Testis (tissue), 2 donors: ENCODE measurements around the gene DDX23.

Experiments
- POLR2A ChIP-seq: fragments of 450-650 bp; IDR thresholded peaks from one replicate; pipeline ENCODE4 v1.6.1; 2017; ENCODE audit warnings: antibody characterized with exemption, mild to moderate bottlenecking, moderate library complexity
- TF ChIP-seq, protein P1 (sequence below), 3 experiments: fragments of 450-650 bp in 2 of 3; fragments of 200-600 bp in 1 of 3; sonication (generic) in 1 of 3; IDR thresholded peaks; one replicate each; pipeline ENCODE4 v1.5.1; 2016 to 2019; ENCODE audit warnings: antibody characterized with exemption in 3 of 3, mild to moderate bottlenecking in 2 of 3, moderate library complexity in 1 of 3

DNA sequence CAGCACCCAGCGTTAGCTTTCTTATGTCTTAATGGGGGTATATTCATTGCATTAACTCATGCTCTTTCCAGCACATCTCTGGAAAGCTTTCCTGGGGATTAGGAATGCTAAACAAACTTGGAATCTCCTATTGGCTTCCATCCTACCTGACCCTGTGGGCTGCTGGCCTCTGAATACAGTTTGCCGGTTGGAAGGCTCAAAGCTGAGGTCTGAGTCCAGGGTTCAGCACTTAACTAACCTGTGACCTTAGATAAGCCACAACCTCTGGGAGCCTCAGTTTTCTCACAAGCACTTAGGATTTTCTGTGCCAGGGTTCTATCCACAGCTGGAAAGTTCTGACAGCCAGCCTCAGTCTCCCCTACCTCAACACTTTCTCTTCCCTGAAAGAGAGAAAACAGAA lies 26.6 kb upstream of the DDX23 start:
- TF ChIP-seq, protein P1, sequence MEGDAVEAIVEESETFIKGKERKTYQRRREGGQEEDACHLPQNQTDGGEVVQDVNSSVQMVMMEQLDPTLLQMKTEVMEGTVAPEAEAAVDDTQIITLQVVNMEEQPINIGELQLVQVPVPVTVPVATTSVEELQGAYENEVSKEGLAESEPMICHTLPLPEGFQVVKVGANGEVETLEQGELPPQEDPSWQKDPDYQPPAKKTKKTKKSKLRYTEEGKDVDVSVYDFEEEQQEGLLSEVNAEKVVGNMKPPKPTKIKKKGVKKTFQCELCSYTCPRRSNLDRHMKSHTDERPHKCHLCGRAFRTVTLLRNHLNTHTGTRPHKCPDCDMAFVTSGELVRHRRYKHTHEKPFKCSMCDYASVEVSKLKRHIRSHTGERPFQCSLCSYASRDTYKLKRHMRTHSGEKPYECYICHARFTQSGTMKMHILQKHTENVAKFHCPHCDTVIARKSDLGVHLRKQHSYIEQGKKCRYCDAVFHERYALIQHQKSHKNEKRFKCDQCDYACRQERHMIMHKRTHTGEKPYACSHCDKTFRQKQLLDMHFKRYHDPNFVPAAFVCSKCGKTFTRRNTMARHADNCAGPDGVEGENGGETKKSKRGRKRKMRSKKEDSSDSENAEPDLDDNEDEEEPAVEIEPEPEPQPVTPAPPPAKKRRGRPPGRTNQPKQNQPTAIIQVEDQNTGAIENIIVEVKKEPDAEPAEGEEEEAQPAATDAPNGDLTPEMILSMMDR (IDR thresholded peaks at IDR 0.05) = no peak
- no peak for TF ChIP-seq POLR2A
